Endothelial cell of umbilical vein (primary cell): ENCODE data around the gene MYPN. TPM values are rescaled to one million over a fixed set of nuclear protein-coding genes. Genes with fewer than 3 reads are reported as not detected.

Experiments used
- BruUV-seq: library from RNA; stranded (reverse); fragments of 400-500 nt; replicated peaks from 2 replicates; lab custom pipeline; 2021; lab: Mats Ljungman, UMichigan
- CTCF ChIA-PET: fragments of 300-600, 350-600 bp; sonication (Branson Sonifier 250); formaldehyde crosslinking; loops from one replicate; lab custom pipeline; 2021; ENCODE audit warnings: antibody characterized with exemption, inconsistent platforms; lab: Charles Lee
- POLR2A ChIA-PET: fragments of 300-600, 350-600 bp; sonication (Branson Sonifier 250); formaldehyde crosslinking; loops from one replicate; lab custom pipeline; 2021; ENCODE audit warnings: antibody characterized with exemption, inconsistent platforms; lab: Charles Lee
- DNase-seq: peaks from one replicate; pipeline ENCODE4 v3.0.0-alpha.2; 2011; ENCODE audit warnings: low read depth, low spot score
- FAIRE-seq: peaks from 2 replicates; lab custom pipeline; 2011; peaks lifted over from hg19 to GRCh38; lab: Jason Lieb, UNC
- H2AFZ ChIP-seq: 2 replicates; pipeline ENCODE4 v1.6.0; 2012; ENCODE audit warnings: low read depth, low read length, control low read depth, inconsistent platforms
- H3K27ac ChIP-seq: 2 replicates; pipeline ENCODE4 v1.5.1; 2011; ENCODE audit warnings: low read depth, mild to moderate bottlenecking, control low read depth, low read length, moderate library complexity; ENCODE audit not compliant: insufficient read depth
- H3K27me3 ChIP-seq, 2 experiments: 2 replicates each; pipeline versions ENCODE4 v1.6.0 to v1.6.1; 2011; ENCODE audit warnings: low read length in 2 of 2, mixed read lengths in 1 of 2; ENCODE audit not compliant: control insufficient read depth in 2 of 2, insufficient read depth in 2 of 2
- H3K36me3 ChIP-seq, 2 experiments: 2 replicates in 1 of 2; 3 replicates in 1 of 2; pipeline ENCODE4 v1.5.1; 2011; ENCODE audit warnings: low read length in 2 of 2, mild to moderate bottlenecking in 1 of 2, moderate library complexity in 1 of 2; ENCODE audit not compliant: control insufficient read depth in 2 of 2, insufficient read depth in 2 of 2; ENCODE audit errors: extremely low read depth in 1 of 2
- H3K4me1 ChIP-seq: 3 replicates; pipeline ENCODE4 v1.5.1; 2011; ENCODE audit warnings: mild to moderate bottlenecking, low read length; ENCODE audit not compliant: control insufficient read depth, insufficient read depth; ENCODE audit errors: extremely low read depth
- H3K4me2 ChIP-seq: 2 replicates; pipeline ENCODE4 v1.6.1; 2011; ENCODE audit warnings: low read length, control low read depth, mixed read lengths; ENCODE audit not compliant: insufficient read depth
- H3K4me3 ChIP-seq, 3 experiments: fragments of 200-600 bp in 1 of 3; sonication (generic), shearing (Covaris generic) in 1 of 3; replicated peaks in 1 of 3; 2 replicates each; pipeline ENCODE4 v1.5.1; 2011 to 2016; ENCODE audit warnings: control low read depth in 3 of 3, low read length in 3 of 3, mild to moderate bottlenecking in 2 of 3, inconsistent platforms in 1 of 3, low read depth in 1 of 3, moderate library complexity in 1 of 3; ENCODE audit not compliant: insufficient read depth in 1 of 3
- H3K79me2 ChIP-seq: 2 replicates; pipeline ENCODE4 v1.6.0; 2012; ENCODE audit warnings: low read length, inconsistent platforms; ENCODE audit not compliant: control insufficient read depth, insufficient read depth
- H3K9ac ChIP-seq: replicated peaks from 2 replicates; pipeline ENCODE3; 2011; ENCODE audit warnings: low read length, control low read depth; ENCODE audit not compliant: insufficient read depth; ENCODE audit errors: extremely low read depth
- H3K9me1 ChIP-seq: replicated peaks from 3 replicates; pipeline ENCODE4 v1.6.0; 2011; ENCODE audit warnings: mild to moderate bottlenecking, low read length; ENCODE audit not compliant: control insufficient read depth, insufficient read depth; ENCODE audit errors: extremely low read depth
- H3K9me3 ChIP-seq: replicated peaks from 2 replicates; pipeline ENCODE4 v1.5.1; 2012; ENCODE audit warnings: low read length, inconsistent platforms; ENCODE audit not compliant: control insufficient read depth, insufficient read depth
- H4K20me1 ChIP-seq: replicated peaks from 2 replicates; pipeline ENCODE3; 2011; ENCODE audit warnings: mild to moderate bottlenecking, low read length; ENCODE audit not compliant: control insufficient read depth, insufficient read depth; ENCODE audit errors: extremely low read depth
- EZH2 ChIP-seq: IDR thresholded peaks from 2 replicates; pipeline ENCODE4 v1.6.1; 2012; ENCODE audit warnings: borderline replicate concordance, low read depth, mild to moderate bottlenecking, moderate library complexity, low read length, inconsistent platforms; ENCODE audit not compliant: severe bottlenecking
- FOS ChIP-seq: IDR thresholded peaks from 2 replicates; pipeline ENCODE4 v1.6.1; 2011; ENCODE audit warnings: mild to moderate bottlenecking, low read length, moderate library complexity, borderline replicate concordance; ENCODE audit not compliant: insufficient read depth
- GATA2 ChIP-seq: IDR thresholded peaks from 2 replicates; pipeline ENCODE4 v1.7.0; 2011; ENCODE audit warnings: low read depth, mild to moderate bottlenecking, moderate library complexity, mixed read lengths, low read length; ENCODE audit not compliant: insufficient read length, insufficient read depth
- JUN ChIP-seq: IDR thresholded peaks from 2 replicates; pipeline ENCODE4 v1.6.1; 2011; ENCODE audit warnings: borderline replicate concordance, low read depth; ENCODE audit not compliant: insufficient read length, insufficient read depth
- MYC ChIP-seq: IDR thresholded peaks from one replicate; pipeline ENCODE4 v1.6.1; 2011; ENCODE audit warnings: mild to moderate bottlenecking, low read depth, low read length
- POLR2A ChIP-seq: IDR thresholded peaks from 2 replicates; pipeline ENCODE4 v1.6.1; 2012; ENCODE audit warnings: low read depth, mild to moderate bottlenecking, control low read depth, low read length
- POLR2AphosphoS5 ChIP-seq: IDR thresholded peaks from 2 replicates; pipeline ENCODE4 v1.6.1; 2012; ENCODE audit warnings: low read depth, mild to moderate bottlenecking, control low read depth, low read length, moderate library complexity; ENCODE audit not compliant: insufficient read depth
- dilution Hi-C: fragments of 300-500 bp; cut with MboI; formaldehyde crosslinking; loops from one replicate; pipeline ENCODE4 v1.15.0; 2019; ENCODE audit warnings: low sequenced_read_pairs; ENCODE audit not compliant: extremely low pct_ligation_motif_present
- intact Hi-C: fragments of 100-400 bp; cut with micrococcal nuclease; formaldehyde crosslinking; loops from one replicate; pipeline ENCODE4 v1.10.0; 2022
- polyA plus RNA-seq, 4 experiments: library from polyadenylated mRNA; depleted of rRNA in 3 of 4; stranded (reverse) in 3 of 4; unstranded in 1 of 4; fragments of >200 nt; gene quantifications; 2 replicates each; pipeline versions ENCODE4 v1.2.1 to v1.2.3, GENCODE V29; 2011 to 2012; ENCODE audit warnings: missing spikeins in 1 of 4
- total RNA-seq: library from RNA; stranded (reverse); gene quantifications from 2 replicates; pipeline ENCODE4 v1.2.3, GENCODE V29; 2021
- TF ChIP-seq, protein P1 (sequence below): IDR thresholded peaks from 2 replicates; pipeline ENCODE4 v1.6.1; 2011; ENCODE audit not compliant: insufficient read depth, insufficient read length
- TF ChIP-seq, protein P2 (sequence below), 2 donors: IDR thresholded peaks; 1 replicate in 1 of 2; 2 replicates in 1 of 2; pipeline ENCODE4 v1.5.1; 2011; ENCODE audit warnings: low read length in 2 of 2, mild to moderate bottlenecking in 2 of 2, moderate library complexity in 2 of 2, control low read depth in 1 of 2, inconsistent platforms in 1 of 2, low read depth in 1 of 2; ENCODE audit not compliant: insufficient read depth in 1 of 2; ENCODE audit errors: extremely low read depth in 1 of 2

The MYPN gene
- total and polyA plus RNA-seq, 2 donors (not counting 3 experiments of a cell fraction or from before 2014, with no cell fraction given), result 0.01 TPM; not detected in 1

DNA sequence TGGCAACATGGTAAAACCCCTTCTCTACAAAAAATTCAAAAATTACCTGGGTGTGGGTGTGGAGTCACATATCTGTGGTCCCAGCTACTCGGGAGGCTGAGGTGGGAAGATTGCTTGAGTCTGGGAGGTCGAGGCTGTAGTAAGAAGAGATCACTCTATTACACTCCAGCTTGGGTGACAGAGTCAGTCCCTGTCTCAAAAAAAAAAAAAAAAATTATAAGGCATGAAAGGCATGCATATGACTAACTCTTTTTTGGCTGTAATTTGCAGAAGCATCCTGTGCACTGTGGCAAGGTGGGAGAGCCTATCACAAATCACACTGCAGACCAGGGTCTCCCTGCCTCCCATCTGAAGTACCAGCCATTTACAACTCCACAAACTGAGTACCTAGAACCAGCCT lies 14.1 kb upstream of the MYPN start:
- FAIRE-seq (no peak), DNase-seq (no peak)
- dilution Hi-C loops (no loop called here), intact Hi-C loops (no loop called here)
- Histone ChIP-seq H2AFZ (peak overlapping the region; percentile 79), H3K27me3 (no peaks in the 10 kb centered on the region), H3K9ac (no peak overlapping the region), H3K79me2 (no peaks in the 10 kb centered on the region), H3K4me3 (no peak overlapping the region), H3K4me2 (no peak overlapping the region), H3K27ac (no peak overlapping the region), H3K9me1 (no peaks in the 10 kb centered on the region), H3K9me3 (no peaks in the 10 kb centered on the region), H4K20me1 (no peaks in the 10 kb centered on the region), H3K4me1 (peaks cover 27% of the 10 kb centered on the region), H3K36me3 (no peaks in the 10 kb centered on the region)
- ChIA-PET CTCF (no interaction called here), POLR2A (no interaction called here)
- TF ChIP-seq, protein P1, sequence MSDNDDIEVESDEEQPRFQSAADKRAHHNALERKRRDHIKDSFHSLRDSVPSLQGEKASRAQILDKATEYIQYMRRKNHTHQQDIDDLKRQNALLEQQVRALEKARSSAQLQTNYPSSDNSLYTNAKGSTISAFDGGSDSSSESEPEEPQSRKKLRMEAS, result no peak
- TF ChIP-seq, protein P2, sequence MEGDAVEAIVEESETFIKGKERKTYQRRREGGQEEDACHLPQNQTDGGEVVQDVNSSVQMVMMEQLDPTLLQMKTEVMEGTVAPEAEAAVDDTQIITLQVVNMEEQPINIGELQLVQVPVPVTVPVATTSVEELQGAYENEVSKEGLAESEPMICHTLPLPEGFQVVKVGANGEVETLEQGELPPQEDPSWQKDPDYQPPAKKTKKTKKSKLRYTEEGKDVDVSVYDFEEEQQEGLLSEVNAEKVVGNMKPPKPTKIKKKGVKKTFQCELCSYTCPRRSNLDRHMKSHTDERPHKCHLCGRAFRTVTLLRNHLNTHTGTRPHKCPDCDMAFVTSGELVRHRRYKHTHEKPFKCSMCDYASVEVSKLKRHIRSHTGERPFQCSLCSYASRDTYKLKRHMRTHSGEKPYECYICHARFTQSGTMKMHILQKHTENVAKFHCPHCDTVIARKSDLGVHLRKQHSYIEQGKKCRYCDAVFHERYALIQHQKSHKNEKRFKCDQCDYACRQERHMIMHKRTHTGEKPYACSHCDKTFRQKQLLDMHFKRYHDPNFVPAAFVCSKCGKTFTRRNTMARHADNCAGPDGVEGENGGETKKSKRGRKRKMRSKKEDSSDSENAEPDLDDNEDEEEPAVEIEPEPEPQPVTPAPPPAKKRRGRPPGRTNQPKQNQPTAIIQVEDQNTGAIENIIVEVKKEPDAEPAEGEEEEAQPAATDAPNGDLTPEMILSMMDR (IDR thresholded peaks at IDR 0.05; ENCODE audit: extremely low read depth in 1 of 2, insufficient read depth in 1 of 2, low read depth in 1 of 2, low read length in 2 of 2), result no peak
- TF ChIP-seq JUN, result no peak
- TF ChIP-seq FOS, result no peak
- TF ChIP-seq EZH2, result no peak
- TF ChIP-seq MYC, result no peak
- no peak for TF ChIP-seq POLR2AphosphoS5
- TF ChIP-seq GATA2, result no peak
- no peak for TF ChIP-seq POLR2A
- BruUV-seq, result no TSS peak
